Superior temporal gyrus (tissue), 1 donor: ENCODE measurements around the gene ARHGEF4.

ENCODE experiments used
- DNase-seq: peaks from one replicate; pipeline ENCODE4 v3.0.0-alpha.2; 2016; ENCODE audit errors: extremely low spot score

ARHGEF4 gene

GRCh38 chr2:130836501-130837174, at the start of gene ARHGEF4:
Gene ARHGEF4 (plus strand): TSS chr2:130836914. CDS start chr2:130836954, 40 bp downstream.
- no peak for DNase-seq

GRCh38 chr2:130787841-130788240, 48.9 kb upstream of the ARHGEF4 start:
- no peak for DNase-seq

GRCh38 chr2:130790312-130790711, 46.4 kb upstream of the ARHGEF4 start:
- no peak for DNase-seq

GRCh38 chr2:130790804-130791616, 45.7 kb upstream of the ARHGEF4 start:
- DNase-seq = no peak

- no peak for DNase-seq
Measured at GRCh38 chr2:130791617-130791939, 45.1 kb upstream of the ARHGEF4 start.

GRCh38 chr2:130795431-130795830, 41.3 kb upstream of the ARHGEF4 start:
- DNase-seq = no peak

- no peak for DNase-seq
Measured at GRCh38 chr2:130796290-130796689, 40.4 kb upstream of the ARHGEF4 start.

- peak; percentile 91 for DNase-seq
Measured at GRCh38 chr2:130797493-130798435, 39.0 kb upstream of the ARHGEF4 start.

- DNase-seq = no peak
Measured at GRCh38 chr2:130798472-130799218, 38.1 kb upstream of the ARHGEF4 start.

- DNase-seq = no peak
Measured at GRCh38 chr2:130799295-130799694, 37.4 kb upstream of the ARHGEF4 start.

GRCh38 chr2:130805613-130806012, 31.1 kb upstream of the ARHGEF4 start:
- no peak for DNase-seq

GRCh38 chr2:130806370-130806769, 30.3 kb upstream of the ARHGEF4 start:
- no peak for DNase-seq

- DNase-seq = no peak
Measured at GRCh38 chr2:130807659-130808385, 28.9 kb upstream of the ARHGEF4 start.

- DNase-seq = no peak
Measured at GRCh38 chr2:130808482-130809268, 28.0 kb upstream of the ARHGEF4 start.

- no peak for DNase-seq
Measured at GRCh38 chr2:130810490-130810889, 26.2 kb upstream of the ARHGEF4 start.

- no peak for DNase-seq
Measured at GRCh38 chr2:130813722-130814121, 23.0 kb upstream of the ARHGEF4 start.

- DNase-seq = no peak
Measured at GRCh38 chr2:130814931-130815680, 21.6 kb upstream of the ARHGEF4 start.

- no peak for DNase-seq
Measured at GRCh38 chr2:130818809-130819208, 17.9 kb upstream of the ARHGEF4 start.

- DNase-seq = no peak
Measured at GRCh38 chr2:130819226-130819607, 17.5 kb upstream of the ARHGEF4 start.
